ENCODE measurements around the gene SALL2.

The SALL2 gene

GRCh38 chr14:21526672-21527317 lies 649 bp upstream of the SALL2 start:
- ATAC-seq, result no peak
- no peak for TF ChIP-seq CSDC2 (CRISPR knock-in tag; IDR thresholded peaks at IDR 0.05)
- no peak for TF ChIP-seq ZC3H10 (CRISPR knock-in tag; IDR thresholded peaks at IDR 0.05)
- TF ChIP-seq ARNTL (CRISPR knock-in tag; IDR thresholded peaks at IDR 0.05; ENCODE audit: borderline replicate concordance, low read depth), result no peak
- TF ChIP-seq RARB (CRISPR knock-in tag; IDR thresholded peaks at IDR 0.05), result no peak
- no peak for TF ChIP-seq PATZ1 (CRISPR knock-in tag; IDR thresholded peaks at IDR 0.05; ENCODE audit: borderline replicate concordance)
- no peak for TF ChIP-seq ZNF8 (CRISPR knock-in tag; IDR thresholded peaks at IDR 0.05)
- TF ChIP-seq TSHZ2 (CRISPR knock-in tag; IDR thresholded peaks at IDR 0.05), result no peak
- no peak for TF ChIP-seq CSRNP3 (CRISPR knock-in tag; IDR thresholded peaks at IDR 0.05)
- TF ChIP-seq TOX (CRISPR knock-in tag; IDR thresholded peaks at IDR 0.05; ENCODE audit: borderline replicate concordance), result no peak
- no peak for TF ChIP-seq GLIS3 (CRISPR knock-in tag; IDR thresholded peaks at IDR 0.05)
- no peak for TF ChIP-seq ESRRG (CRISPR knock-in tag; IDR thresholded peaks at IDR 0.05)
- TF ChIP-seq ZFP3 (CRISPR knock-in tag; IDR thresholded peaks at IDR 0.05), result no peak
- no peak for TF ChIP-seq ISL1 (CRISPR knock-in tag; IDR thresholded peaks at IDR 0.05)
- no peak for TF ChIP-seq TCF4 (CRISPR knock-in tag; IDR thresholded peaks at IDR 0.05; ENCODE audit: borderline replicate concordance)

- TF ChIP-seq CSRNP3 (CRISPR knock-in tag; IDR thresholded peaks at IDR 0.05) (no peak), ZFP3 (CRISPR knock-in tag; IDR thresholded peaks at IDR 0.05) (no peak), ZNF565 (CRISPR knock-in tag; conservative IDR thresholded peaks at IDR 0.05; ENCODE audit: low read depth) (no peak), TCF4 (CRISPR knock-in tag; IDR thresholded peaks at IDR 0.05; ENCODE audit: borderline replicate concordance) (no peak), ZC3H10 (CRISPR knock-in tag; IDR thresholded peaks at IDR 0.05) (no peak), BACH2 (CRISPR knock-in tag; IDR thresholded peaks at IDR 0.05; ENCODE audit: borderline replicate concordance) (no peak), ISL1 (CRISPR knock-in tag; IDR thresholded peaks at IDR 0.05) (no peak), ARNTL (CRISPR knock-in tag; IDR thresholded peaks at IDR 0.05; ENCODE audit: borderline replicate concordance, low read depth) (no peak), ZNF70 (CRISPR knock-in tag; IDR thresholded peaks at IDR 0.05) (no peak), CSDC2 (CRISPR knock-in tag; IDR thresholded peaks at IDR 0.05) (no peak), RARB (CRISPR knock-in tag; IDR thresholded peaks at IDR 0.05) (no peak), PATZ1 (CRISPR knock-in tag; IDR thresholded peaks at IDR 0.05; ENCODE audit: borderline replicate concordance) (no peak), TSHZ2 (CRISPR knock-in tag; IDR thresholded peaks at IDR 0.05) (no peak), CREB5 (CRISPR knock-in tag; IDR thresholded peaks at IDR 0.05; ENCODE audit: low read depth) (no peak)
- peak; percentile 57 for ATAC-seq
These were observed 580 bp downstream of the SALL2 start for GRCh38 chr14:21525571-21525961.

Measured in SK-N-SH treated with all-trans-retinoic acid at 6 μM for 48 hours (cell line).